Activated CD8-positive, alpha-beta memory T cell treated with anti-CD3 and anti-CD28 coated beads, Interleukin-2, amount 50 U/mL, for 1 hour (primary cell): Measurements from ENCODE around the gene LY6G5C.
"Not testable (repeated sequence)": the region's sequence is repeated elsewhere in the genome, so short reads cannot be mapped to it uniquely, and the experiment has no call there.

Experiments
- DNase-seq: peaks from one replicate; pipeline ENCODE4 v3.0.0-alpha.2; 2020; ENCODE audit errors: extremely low read depth

LY6G5C gene

DNA sequence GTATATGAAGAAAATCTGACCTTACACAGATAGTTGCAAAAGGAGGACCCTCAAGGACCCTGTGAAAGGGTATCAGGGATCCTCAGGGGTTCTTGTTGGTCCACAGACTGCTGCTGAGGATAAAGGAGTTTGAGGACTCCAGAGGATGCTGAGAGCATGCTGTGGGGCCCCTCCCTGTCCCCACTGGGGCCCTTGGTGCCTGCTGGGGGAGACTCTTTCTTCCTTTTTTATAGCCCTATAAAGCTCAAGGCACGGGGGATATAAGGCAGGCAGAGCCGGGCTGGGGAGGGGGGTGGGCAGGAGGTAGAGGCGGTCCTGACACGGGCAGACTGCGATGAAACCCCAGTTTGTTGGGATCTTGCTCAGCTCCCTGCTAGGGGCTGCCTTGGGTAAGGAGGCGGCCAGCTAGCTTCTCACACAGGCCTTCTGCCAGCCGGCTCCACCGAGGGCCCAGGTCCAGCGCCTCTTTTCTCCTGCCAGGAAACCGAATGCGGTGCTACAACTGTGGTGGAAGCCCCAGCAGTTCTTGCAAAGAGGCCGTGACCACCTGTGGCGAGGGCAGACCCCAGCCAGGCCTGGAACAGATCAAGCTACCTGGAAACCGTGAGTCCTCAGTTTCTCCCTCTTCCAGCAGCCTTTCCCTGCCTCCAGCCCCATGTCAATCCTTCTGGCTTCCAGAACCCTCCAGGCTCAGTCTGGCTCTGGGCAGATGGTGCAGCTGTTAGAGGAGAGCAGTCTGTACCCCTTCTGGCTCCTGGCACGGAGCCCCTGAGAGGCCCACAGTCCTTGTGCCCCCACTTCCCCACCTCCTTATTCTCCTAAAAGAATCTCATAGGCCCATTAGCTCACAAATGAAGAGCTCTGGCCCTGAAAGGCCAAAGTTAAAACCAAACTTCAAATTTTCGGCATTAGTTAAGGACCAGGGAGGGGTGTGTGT lies 34.4 kb upstream of the LY6G5C start, which contains the start of gene LY6G6D:
Gene LY6G6D (plus strand): TSS at position 327 of the 937 bp plus-strand sequence. CDS start 8 bp downstream, at position 335.
- no peak for DNase-seq

DNA sequence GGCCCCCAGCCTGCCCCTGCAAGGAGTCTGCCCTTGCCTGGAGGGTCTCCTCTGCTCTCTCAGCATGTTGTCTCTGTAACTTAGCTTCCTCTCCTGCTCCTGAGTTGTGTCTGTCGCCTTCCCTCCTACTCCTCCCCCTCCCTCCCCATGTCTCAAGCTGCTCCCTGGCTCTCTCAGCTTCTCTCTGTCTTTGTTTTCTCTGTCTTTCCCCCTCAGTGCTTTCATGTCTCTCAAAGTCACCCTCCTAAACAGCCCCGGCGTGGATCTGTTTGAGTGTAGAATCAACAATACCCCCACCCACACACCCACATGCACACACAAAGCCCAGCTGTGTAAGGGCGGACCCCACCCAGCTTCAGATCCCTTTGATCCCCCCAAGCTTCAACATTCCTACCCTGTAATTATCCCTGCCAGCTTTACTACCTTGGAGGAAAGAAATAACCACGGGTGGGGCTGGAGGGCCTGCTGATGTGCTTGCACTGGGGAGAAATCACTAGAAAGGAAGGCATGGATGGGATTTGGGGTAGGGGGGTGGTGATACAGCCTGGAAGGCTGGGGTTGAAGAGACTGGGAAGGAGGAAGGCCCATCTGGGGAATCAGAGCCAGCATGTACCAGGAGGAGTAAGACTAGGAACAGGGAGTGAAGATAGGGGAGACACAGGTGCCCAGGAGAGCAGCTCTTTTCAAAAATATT lies 33.3 kb upstream of the LY6G5C start:
- no peak for DNase-seq

DNA sequence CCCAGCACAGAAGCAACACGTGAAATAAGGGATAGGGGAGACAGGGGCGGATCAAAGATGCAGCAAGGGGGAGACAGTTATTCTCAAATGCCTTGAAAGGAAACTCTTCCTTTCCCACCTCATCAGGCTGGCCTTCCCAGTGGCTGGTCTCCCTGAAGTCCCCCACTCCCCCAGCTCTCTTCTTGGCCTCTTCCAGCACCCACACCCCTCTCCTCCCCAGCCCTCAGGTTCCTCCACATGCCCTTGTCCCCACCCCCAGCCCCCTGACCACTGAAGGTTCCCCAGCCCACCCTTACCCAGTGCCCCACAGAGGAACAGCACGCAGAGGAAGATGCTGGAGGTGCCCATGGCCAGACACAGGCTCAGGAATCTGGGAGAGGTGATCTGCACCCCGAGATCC lies 32.6 kb upstream of the LY6G5C start:
- no peak for DNase-seq

DNA sequence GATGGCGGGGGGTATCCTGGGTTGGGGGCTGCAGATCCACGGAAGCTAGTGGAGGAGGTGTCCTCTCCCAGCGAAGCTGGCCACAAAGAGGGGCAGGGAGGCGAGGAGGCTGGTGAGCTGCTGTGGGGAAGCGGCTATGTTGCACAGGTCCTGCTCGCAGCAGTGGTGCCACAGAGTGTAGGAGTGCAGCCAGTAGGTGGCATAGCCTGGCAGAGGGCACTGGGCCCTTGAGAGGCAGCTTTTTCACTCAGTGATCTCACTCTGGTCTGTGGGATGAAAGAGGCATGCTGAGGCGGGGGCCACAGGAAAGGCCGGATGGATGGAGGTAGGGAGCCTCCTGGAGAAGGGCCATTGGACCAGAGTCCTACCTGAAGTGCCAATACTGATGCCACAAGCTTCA lies 31.4 kb upstream of the LY6G5C start:
- DNase-seq = no peak

DNA sequence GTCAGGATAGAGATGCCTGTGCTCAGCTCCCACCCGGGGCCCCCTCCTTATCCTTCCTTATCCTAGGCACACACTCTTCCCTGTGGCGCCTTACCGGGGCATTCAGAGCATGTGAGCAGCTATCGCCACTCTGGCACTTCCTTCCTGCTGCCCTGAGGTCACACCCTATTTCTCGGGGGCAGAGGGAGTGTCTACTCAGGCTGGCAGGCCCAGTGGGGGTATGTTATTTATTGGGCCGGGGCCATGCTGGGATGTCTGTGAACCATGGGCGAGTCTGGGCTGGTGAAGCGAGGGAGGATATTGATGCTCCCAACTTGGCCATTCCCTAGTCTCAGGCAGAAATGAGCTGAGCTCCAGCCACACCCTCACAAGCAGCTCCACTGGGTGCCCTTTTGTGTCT lies 30.4 kb upstream of the LY6G5C start:
- DNase-seq = no peak

DNA sequence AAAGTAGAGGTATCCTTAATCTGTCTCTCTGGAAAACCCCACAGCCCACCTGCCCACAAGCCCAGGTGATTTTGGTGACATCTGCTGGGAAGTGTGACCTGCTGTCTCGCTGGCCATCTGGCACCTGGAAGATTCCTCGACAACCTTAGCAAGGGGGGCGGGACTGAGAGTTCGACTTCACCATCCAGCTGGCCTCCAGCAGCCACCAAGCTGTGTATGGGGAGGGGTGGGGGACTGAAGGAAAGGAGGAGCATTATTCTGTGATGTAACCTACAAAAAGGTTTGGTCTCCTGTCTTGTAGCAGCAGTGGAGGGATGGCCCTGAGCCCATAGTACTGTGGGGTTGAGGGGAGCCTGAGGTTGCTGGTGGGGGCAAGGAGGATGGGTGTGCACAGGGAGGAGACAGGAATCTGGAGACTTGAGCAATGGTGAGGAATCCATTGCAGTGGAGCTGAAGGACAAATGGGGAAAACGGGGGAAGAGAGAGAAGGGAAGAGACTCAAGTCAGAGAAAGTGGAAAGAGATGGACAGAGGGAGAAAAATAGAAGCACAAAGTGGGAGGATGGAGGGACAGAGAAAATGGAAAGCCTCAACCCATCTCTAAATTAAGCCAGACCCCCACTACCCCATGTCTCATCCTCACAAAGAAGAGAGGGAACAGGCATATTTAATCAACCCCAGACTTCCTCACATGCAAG lies 29.8 kb upstream of the LY6G5C start:
- DNase-seq = no peak

DNA sequence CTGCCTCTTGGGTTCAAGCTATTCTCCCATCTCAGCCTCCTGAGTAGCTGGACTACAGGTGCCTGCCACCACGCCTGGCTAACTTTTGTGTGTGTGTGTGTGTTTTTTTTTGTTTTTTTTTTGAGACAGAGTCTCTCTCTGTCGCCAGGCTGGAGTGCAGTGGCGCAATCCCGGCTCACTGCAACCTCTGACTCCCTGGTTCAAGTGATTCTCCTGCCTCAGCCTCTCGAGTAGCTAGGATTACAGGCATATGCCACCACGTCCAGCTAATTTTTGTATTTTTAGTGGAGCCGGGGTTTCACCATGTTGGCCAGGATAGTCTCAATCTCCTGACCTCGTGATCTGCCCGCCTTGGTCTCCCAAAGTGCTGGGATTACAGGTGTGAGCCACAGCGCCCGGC lies 28.3 kb upstream of the LY6G5C start:
- DNase-seq = not testable (repeated sequence)

DNA sequence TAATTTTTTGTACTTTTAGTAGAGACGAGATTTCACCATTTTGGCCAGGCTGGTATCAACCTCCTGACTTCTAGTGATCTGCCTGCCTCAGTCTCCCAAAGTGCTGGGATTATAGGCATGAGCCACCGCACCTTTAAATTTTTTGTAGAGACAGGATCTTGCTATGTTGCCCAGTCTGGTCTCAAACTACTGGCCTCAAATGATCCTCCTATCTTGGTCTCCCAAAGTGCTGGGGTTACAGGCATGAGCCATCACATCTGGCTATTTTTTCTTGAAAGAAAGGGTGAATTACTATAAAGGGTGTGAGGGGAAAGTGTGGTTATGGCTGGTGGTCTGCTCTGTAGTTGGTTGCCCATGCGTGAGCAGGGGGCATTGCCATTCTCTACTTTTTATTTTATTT lies 27.4 kb upstream of the LY6G5C start:
- DNase-seq = no peak

DNA sequence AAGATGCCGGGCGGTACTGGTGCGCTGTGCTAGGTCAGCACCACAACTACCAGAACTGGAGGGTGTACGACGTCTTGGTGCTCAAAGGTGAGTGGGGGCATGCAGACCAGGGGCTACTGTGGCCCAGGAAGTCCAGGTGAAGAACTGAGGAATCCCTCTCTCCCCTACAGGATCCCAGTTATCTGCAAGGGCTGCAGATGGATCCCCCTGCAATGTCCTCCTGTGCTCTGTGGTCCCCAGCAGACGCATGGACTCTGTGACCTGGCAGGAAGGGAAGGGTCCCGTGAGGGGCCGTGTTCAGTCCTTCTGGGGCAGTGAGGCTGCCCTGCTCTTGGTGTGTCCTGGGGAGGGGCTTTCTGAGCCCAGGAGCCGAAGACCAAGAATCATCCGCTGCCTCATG lies 26.8 kb upstream of the LY6G5C start:
- no peak for DNase-seq

DNA sequence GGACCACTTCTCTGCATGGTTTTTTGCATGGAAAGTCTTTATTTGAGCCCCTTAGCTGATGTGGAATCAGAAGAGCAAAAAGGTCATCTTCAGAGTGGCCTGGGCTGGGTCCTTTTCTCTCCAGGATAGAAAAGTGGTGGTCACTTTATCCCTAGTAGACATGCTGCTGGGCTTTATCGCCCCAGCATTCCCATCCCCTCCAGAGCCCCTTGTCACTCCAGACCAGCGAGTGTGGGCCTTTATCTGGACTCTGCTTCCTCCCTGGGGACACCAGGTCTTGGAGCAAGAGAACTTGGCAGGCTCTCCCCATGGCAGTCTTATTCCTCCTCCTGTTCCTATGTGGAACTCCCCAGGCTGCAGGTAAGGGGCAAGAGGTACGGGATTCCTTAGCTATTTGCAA lies 25.7 kb upstream of the LY6G5C start, which contains the start of gene LY6G6F:
Gene LY6G6F (plus strand): TSS at position 268 of the 400 bp plus-strand sequence. CDS start 41 bp downstream, at position 309.
- no peak for DNase-seq

DNA sequence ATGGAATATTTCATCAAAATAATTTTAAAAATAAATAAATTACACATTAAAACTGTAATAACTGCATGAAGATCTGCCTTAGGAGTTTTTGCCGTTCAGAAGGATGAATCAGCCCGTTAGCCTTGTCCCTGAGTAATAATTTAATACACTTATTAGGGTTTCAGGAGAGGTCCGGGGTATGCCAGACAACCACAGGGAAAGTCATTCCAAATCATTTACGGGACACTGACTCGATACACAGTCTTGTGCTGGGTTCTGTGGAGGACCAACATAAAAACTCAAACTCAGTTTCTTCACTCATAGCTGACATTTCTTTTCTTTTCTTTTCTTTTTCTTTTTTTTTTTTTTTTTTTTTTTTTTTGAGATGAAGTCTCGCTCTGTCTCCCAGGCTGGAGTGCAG lies 25.1 kb upstream of the LY6G5C start:
- DNase-seq = no peak

DNA sequence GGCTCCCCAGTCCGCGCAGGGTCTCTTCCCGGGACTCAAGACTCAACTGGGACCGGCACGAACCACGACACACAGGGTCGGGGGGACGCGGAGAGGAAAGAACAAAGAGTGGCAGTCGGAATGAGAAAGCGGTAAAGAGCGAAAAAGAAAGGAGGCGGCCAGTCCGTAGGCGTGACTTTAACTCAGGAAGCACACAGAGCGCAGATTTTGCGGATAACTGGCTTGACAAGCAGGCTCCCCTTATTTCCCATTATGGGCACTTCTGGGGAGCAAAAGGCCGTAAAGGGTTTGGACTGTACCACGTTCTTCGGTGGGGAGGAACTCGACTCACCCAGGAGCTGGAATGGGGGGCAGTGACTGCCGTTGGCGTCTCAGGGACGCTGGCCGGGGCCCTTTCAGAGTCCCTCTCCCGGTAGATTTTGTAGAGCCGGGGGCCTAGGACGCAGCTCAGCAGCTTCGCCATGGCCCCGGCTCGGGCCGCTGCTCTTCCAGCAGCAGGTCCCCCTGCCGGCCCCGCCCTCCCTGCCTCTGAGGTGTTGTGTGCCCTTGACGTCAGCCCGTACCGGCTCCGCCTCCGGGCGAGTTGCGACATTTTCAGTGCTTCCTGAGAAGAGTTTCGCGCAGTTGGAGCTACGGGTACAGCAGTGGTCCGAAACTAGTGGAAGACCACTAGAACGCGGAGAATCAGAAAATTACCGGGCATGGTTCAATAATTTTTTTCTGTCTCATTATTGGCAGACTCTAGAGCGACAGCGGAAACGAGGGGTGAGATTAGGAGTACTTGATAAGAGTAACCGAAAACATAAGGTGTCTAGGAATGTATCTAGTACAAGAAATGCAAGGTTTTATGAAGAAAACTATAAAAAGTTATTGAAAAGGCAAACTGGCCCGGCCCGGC lies 22.2 kb upstream of the LY6G5C start, which contains the start of gene ABHD16A:
Gene ABHD16A (minus strand): TSS at position 506 of the 898 bp plus-strand sequence. CDS start 43 bp downstream, at position 463.
- peak; percentile 95 for DNase-seq

DNA sequence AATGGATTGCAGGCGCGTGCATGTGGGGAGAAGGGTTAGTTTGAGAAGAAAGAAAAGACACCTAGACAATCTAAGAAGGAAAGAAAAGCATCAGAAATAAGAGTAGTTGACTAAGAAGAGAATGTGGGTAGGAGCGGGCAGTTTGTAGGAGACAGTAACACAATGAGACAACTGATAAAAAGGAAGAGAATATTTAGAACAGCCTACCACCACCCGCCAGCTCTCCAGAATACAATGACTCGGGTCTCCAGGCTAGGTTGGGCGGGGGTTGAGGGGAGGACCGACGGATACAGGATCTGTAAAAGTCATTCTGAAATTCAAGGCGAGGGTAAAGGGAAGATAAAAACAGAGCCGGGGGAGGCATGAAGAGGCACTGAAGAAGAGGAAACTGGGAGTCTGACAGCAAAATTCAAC lies 21.5 kb upstream of the LY6G5C start:
- DNase-seq = no peak

DNA sequence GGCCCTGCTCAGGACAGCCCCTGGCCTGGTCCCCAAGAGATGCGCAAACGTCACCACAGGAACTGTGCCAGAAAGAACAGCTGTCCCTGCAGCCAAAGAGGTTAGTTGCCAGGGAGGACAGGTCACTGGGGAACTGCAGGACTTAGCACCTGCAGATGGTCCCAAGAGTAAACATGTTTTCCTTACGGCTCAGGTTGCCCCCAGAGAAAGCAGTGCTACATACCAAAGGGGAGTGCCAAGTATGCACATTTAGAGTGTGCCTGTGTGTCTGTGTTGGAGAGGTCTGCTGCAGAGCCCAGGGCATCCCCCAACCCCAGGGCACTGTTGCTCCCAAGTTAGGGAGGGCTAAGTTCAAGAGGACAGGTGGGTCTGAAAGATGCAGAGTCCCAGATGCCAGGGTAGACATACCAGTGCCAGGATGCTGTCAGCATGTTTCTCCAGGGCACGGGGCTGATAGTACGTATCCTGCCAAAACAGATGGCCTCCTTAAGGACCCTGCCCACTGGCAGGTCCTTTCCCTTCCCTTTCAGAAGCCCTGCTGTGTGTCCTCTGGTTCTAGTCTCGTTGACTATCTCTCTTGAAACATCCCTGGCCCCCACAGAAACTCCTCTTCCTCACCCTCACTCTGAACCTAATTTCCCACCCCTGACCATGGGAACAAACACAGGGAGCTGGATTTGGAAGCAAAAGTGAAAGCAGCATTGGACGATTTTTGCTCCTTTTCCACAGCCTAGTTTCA lies 21.0 kb upstream of the LY6G5C start:
- no peak for DNase-seq

DNA sequence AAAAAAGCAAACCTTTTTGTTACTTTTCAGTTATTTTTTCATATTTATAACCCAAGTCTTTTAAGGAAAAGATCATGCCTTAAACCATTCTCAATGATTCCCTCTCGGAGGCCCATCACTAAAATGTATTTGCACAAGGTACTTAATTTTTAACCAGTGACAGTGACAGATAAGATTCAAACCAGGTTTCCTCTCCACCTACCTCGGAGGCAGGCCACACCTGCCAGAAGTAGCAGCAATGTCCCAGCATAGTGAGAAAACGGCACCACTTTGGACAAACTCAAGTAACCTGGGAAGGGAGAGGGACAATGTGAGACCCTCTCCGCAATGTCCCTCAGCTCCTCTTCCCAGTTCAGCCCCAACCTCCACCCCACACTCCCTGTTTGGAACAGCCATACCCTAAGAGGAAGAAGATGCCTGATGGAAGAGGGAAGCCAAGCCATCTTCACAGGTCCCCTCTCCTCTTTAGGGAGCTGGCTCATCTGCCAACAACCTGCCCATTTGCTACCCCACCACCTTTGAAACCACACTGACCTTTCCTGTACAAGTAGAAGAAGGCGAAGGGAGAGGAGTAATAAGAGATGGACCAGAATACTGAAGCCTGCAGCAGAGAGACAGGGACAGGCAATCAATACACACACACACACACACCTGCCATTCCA lies 20.0 kb upstream of the LY6G5C start:
- no peak for DNase-seq

DNA sequence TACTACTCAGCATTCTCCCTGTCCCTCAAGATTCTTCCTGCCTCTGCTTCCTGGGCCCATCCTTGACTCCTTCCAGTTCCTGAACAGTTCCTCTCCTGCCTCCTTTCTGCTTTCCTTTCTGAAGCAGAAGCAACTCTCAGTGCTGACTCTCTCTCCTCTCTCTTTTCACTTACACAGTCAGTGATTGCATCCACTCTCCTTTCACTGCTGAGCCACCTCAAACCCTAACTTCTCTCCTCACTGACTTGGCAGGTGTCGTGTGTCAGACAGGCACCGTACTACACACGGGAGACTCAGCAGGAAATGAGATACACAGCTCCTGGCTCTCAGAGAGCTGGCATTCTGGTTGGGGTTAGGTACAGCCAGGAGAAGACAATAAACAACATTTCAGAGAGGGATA lies 16.7 kb upstream of the LY6G5C start:
- DNase-seq = no peak

DNA sequence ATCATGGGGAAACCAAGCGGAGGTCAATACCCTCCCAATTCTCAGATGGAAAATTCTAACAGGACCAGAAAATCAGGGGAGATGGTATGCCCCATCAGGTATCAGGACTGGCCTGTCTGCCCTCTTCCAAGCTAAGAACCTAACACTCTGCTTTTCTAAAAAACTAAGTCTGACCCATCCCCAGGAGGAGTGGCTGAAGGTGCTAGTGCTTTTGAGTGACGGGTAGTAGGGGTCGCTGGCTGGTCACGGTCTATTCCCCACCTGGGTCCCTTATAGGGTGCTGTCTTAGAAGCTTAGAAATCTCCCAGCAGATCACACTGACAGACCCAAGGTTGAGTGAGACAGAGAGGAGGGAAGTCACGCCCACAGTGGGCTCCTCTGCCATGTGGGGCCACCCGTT lies 12.7 kb upstream of the LY6G5C start:
- no peak for DNase-seq

DNA sequence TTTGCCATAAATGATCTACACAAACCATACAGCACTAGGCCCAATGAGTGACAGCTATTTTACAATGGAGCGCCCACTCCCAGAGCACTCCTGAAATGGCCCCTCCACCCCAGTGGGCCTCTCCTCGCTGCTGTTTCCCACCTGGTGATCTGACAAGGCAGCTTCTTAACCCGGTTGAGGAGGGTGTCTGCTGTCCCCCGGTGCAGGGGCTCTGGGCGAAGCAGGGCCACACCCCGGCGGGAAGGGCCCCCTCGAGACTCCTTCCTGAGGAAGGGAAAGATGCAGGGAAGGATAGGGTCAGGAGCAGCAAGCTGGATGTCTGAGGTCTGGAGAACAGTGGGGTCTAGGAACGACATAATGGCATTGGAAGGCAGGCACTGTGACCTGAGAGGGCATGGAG lies 12.0 kb upstream of the LY6G5C start:
- DNase-seq = no peak

DNA sequence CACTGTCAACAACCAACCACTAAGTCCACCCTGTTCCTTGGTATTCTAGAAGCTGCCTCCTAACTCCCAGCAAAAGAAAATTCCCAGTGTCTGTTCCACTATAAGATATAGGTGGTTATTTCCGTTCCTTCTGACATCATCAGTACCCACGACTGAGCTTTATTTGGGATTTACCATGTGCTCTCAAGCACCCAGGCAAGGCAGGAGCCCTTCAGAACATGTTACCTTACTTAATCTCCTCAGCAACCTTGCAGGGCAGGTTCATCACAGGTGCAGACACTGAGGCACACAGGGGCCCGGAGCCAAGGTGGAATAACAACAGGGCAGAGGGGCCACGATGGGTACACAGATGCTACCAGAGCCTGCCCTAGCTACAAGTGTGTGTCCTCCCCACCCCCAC lies 11.5 kb upstream of the LY6G5C start:
- no peak for DNase-seq

DNA sequence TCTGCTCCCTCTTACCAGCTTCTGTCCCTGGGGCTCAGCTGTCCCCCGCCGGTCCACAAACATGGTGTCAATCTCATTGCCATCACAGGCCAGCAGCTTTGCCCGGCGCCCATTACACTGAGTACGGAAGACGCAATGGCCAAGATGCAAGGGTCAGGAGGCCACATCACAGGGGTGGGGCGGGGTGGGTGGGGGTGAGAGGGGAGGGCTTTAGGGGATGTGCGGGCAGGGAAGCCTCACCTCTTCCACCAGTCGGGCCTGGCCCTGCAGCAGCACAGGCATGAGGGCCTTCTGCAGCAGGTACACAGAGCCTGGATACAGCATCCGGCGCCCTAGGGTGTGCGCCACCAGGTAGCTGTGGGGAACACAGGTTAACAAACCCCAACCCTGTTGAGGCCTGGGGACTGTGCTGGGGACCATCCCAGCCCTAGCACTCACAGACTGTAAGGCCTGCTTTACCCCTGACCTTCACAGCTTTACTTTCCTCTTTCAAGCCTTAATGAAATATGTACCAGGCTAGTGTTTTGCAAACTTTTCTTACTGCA lies 10.8 kb upstream of the LY6G5C start:
- no peak for DNase-seq
